Uterus (tissue), 2 donors: ENCODE measurements around the gene RNF123.
A peak's percentile ranks its signal among the peaks of the same experiment; 100 is the strongest.

Source experiments
- CTCF ChIP-seq, 4 experiments: fragments of 200-600 bp in 2 of 4; fragments of 450-650 bp in 2 of 4; sonication (generic) in 2 of 4; IDR thresholded peaks; one replicate each; pipeline ENCODE4 v1.5.1; 2016 to 2019; ENCODE audit warnings: antibody characterized with exemption in 4 of 4, mild to moderate bottlenecking in 2 of 4, moderate library complexity in 1 of 4
- POLR2A ChIP-seq, 2 donors: fragments of 450-650 bp; IDR thresholded peaks; one replicate each; pipeline ENCODE4 v1.6.1; 2016; ENCODE audit warnings: antibody characterized with exemption in 2 of 2, mild to moderate bottlenecking in 1 of 2, moderate library complexity in 1 of 2

GRCh38 chr3:49674497-49674983 lies 14.8 kb upstream of the RNF123 start:
- peak in 1 of 4 experiments; percentile 3 for TF ChIP-seq CTCF (IDR thresholded peaks at IDR 0.05)
- TF ChIP-seq POLR2A (IDR thresholded peaks at IDR 0.05) = no peak
